Measurements from ENCODE around the gene UVRAG.

GRCh38 chr11:76005756-76006155 is 190.7 kb downstream of the UVRAG start:
- TF ChIP-seq CTCF (IDR thresholded peaks at IDR 0.05) (no peak), POLR2A (IDR thresholded peaks at IDR 0.05) (no peak)

Measured in lower leg skin (tissue), 3 donors.